Measurements from ENCODE around the gene DGKD. TPM values are rescaled to one million over a fixed set of nuclear protein-coding genes. Genes with fewer than 3 reads are reported as not detected.

DGKD gene
- total and polyA plus RNA-seq, 12 donors = 6.8 to 43.8 (median 16.5) TPM

DNA sequence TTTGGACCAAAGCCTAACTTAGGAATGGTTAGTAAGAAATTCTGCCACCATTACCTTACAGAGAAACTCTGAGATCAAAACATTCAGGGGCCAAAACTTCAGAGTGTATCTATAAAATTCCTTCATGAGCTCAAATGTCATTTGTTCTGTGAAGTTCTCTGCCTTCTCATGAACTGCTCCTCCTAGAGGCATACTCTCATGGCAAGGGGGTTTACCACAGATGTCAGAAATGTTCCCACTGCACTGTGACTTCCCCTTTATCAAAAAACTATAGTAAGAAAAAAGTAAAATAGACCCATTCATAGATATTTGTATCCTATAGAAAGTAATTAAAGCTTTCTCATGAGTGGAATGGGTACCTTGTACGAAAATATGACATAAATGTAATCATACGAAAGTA, 143.8 kb downstream of the DGKD start:
- intact Hi-C loops (cut with DNase I) = no loop called here
- peaks cover 0 to 43% of the 10 kb centered on the region in 2 donors for H3K36me3 ChIP-seq (replicated peaks in 1 of 2)
- no peak overlapping the region for H3K27ac ChIP-seq
- no peaks in the 10 kb centered on the region for H3K27me3 ChIP-seq
- DNase-seq = no peak
- TF ChIP-seq, protein P1, sequence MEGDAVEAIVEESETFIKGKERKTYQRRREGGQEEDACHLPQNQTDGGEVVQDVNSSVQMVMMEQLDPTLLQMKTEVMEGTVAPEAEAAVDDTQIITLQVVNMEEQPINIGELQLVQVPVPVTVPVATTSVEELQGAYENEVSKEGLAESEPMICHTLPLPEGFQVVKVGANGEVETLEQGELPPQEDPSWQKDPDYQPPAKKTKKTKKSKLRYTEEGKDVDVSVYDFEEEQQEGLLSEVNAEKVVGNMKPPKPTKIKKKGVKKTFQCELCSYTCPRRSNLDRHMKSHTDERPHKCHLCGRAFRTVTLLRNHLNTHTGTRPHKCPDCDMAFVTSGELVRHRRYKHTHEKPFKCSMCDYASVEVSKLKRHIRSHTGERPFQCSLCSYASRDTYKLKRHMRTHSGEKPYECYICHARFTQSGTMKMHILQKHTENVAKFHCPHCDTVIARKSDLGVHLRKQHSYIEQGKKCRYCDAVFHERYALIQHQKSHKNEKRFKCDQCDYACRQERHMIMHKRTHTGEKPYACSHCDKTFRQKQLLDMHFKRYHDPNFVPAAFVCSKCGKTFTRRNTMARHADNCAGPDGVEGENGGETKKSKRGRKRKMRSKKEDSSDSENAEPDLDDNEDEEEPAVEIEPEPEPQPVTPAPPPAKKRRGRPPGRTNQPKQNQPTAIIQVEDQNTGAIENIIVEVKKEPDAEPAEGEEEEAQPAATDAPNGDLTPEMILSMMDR (IDR thresholded peaks at IDR 0.05) = no peak
- no peak for TF ChIP-seq POLR2A (IDR thresholded peaks at IDR 0.05)
- no peak overlapping the region for H3K4me3 ChIP-seq
- peaks cover 0 to 4% (median 0%) of the 10 kb centered on the region in 3 donors for H3K9me3 ChIP-seq (replicated peaks in 1 of 3)
- WGBS, 4 donors = 91 to 96% (median 96%) methylated on average over 2 of the region's 2 CpGs
- no peaks in the 10 kb centered on the region for H3K4me1 ChIP-seq (replicated peaks in 1 of 2)

GRCh38 chr2:233499928-233500327, 145.6 kb downstream of the DGKD start:
- H3K36me3 ChIP-seq (replicated peaks in 1 of 2) = peaks cover 0 to 40% of the 10 kb centered on the region in 2 donors

DNA sequence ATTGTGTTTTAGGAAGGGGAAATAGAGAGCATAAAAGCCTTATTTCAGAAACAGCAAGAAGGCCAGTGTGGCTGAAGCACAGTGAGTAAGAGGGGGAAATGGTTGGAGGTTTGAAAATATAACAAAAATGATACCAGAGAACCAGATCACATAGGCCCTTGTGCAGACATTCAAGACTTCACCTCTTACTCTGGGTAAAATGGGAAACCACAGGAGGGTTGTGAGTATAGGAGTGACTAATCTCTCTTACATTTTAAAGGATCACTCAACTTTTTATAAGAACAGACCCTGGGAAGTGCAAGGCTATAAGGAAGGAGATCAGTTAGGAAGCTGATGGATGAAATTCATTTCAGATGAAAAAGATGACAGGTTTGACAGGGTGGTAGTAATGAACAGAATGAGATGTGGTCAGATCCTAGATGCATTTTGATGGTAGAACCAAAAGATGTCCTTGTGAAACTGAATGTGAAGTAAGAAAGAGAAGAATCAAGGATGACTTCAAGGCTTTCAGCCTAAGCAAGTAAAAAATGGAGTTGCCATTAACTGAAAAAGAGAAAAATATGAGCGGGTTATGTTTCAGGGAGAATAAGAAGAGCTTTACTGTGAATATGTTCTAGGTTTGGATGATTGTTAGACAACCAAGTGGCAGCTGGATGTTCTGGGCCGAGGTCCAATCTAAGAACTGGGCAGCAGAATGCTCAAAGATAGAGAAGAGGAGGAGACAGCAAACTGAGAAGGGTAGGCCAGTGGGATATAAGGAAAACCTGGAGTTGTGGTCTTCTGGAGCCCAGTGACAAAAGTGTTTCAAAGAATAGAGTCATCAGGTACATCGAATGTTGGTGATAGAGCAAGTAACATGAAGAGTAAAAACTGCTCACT, 147.1 kb downstream of the DGKD start:
- Histone ChIP-seq H3K36me3 (replicated peaks in 1 of 2) (peaks cover 0 to 32% of the 10 kb centered on the region in 2 donors), H3K9me3 (replicated peaks in 1 of 3) (peaks cover 0 to 15% (median 9%) of the 10 kb centered on the region in 3 donors), H3K4me1 (replicated peaks in 1 of 2) (no peaks in the 10 kb centered on the region), H3K27me3 (no peaks in the 10 kb centered on the region), H3K27ac (no peak overlapping the region), H3K4me3 (no peak overlapping the region)
- intact Hi-C loops (cut with DNase I) = no loop called here
- TF ChIP-seq POLR2A (IDR thresholded peaks at IDR 0.05) = no peak
- TF ChIP-seq, protein P1 (IDR thresholded peaks at IDR 0.05) = no peak
- 94 to 97% (median 96%) methylated on average over 3 of the region's 3 CpGs for WGBS, 4 donors
- no peak for DNase-seq

More at GRCh38 chr2:233499928-233500327, 145.6 kb downstream of the DGKD start:
- intact Hi-C loops (cut with DNase I) = no loop called here
- DNase-seq = no peak
- WGBS, 4 donors = 82 to 89% (median 85%) methylated on average over 2 of the region's 2 CpGs
- H3K4me1 ChIP-seq (replicated peaks in 1 of 2) = no peaks in the 10 kb centered on the region
- H3K27me3 ChIP-seq = no peaks in the 10 kb centered on the region
- no peak overlapping the region for H3K4me3 ChIP-seq
- H3K27ac ChIP-seq = no peak overlapping the region
- TF ChIP-seq, protein P1 (IDR thresholded peaks at IDR 0.05) = no peak
- TF ChIP-seq POLR2A (IDR thresholded peaks at IDR 0.05) = no peak
- peaks cover 0 to 15% (median 9%) of the 10 kb centered on the region in 3 donors for H3K9me3 ChIP-seq (replicated peaks in 1 of 3)

- intact Hi-C loops (cut with DNase I) = no loop called here
- 92 to 100% (median 99%) methylated on average over 1 of the region's 1 CpG for whole genome bisulfite sequencing, 4 donors
- Histone ChIP-seq H3K4me1 (replicated peaks in 1 of 2) (no peaks in the 10 kb centered on the region), H3K27me3 (no peaks in the 10 kb centered on the region), H3K36me3 (replicated peaks in 1 of 2) (peaks cover 0 to 20% of the 10 kb centered on the region in 2 donors), H3K9me3 (replicated peaks in 1 of 3) (peaks cover 0 to 15% (median 9%) of the 10 kb centered on the region in 3 donors), H3K27ac (no peak overlapping the region), H3K4me3 (no peak overlapping the region)
- TF ChIP-seq, protein P1 (IDR thresholded peaks at IDR 0.05) = no peak
- no peak for TF ChIP-seq POLR2A (IDR thresholded peaks at IDR 0.05)
- no peak for DNase-seq
These were observed 149.2 kb downstream of the DGKD start for GRCh38 chr2:233503481-233503880.
